ENCODE measurements around the gene GGCX. TPM values are rescaled to one million over a fixed set of nuclear protein-coding genes. Genes with fewer than 3 reads are reported as not detected.

Gene GGCX
- total and polyA plus RNA-seq, 9 of the 15 experiments (the other 6 are each of a cell fraction or from before 2014, with no cell fraction given): 14.4 to 47.1 (median 28.1) TPM

DNA sequence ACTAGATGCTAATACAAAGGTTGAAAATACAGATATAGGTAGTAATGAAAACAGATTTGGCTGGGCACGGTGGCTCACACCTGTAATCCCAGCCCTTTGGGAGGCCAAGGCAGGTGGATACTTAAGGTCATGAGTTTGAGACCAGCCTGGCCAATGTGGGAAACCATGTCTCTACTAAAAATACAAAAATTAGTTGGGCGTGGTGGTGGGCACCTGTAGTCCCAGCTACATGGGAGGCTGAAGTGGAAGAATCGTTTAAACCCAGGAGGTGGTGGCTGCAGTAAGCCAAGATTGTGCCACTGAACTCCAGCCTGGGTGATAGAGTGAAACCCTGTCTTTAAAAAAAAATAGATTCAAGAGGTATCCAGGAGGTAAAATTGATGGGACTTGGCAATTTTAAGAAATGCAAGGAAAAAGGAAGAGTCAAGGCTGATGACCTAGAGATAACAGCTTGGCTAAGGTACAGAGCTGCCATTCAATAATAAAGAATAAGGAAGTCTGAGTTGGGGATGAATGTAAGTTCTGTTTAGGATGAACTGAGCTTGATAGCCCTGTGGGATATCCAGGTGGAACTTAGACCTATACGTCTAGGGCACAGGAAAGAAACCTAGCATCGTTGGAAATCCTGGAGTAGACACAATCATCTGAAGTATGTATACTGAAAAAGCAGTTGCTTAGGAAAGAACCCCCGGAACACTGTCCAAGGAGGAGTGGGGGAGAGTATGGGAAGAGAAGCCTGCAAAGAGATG lies 13.3 kb downstream of the GGCX start:
- WGBS (ENCODE audit: insufficient coverage, low coverage, missing lambda C conversion rate): 59% methylated on average over 6 of the region's 6 CpGs
- POLR2A ChIA-PET: interaction anchor here (0.6 to 24.3 kb wide), 22 partner anchors 3 to 221 kb away, joined by 3 to 1576 read pairs (median 5); partner anchors contain the start of genes CAPG, ELMOD3, GGCX and MAT2A
- no peaks in the 10 kb centered on the region for H3K27me3 ChIP-seq (ENCODE audit: control insufficient read depth in 2 of 2, insufficient read depth in 2 of 2, low read length in 2 of 2)
- H3K4me2 ChIP-seq (ENCODE audit: insufficient read depth, low read length): no peak overlapping the region
- no peak overlapping the region for H3K9ac ChIP-seq (ENCODE audit: insufficient read depth in 1 of 2, low read depth in 2 of 2, low read length in 2 of 2)
- DNase-seq (ENCODE audit: extremely low read depth in 1 of 4, low spot score in 3 of 4) (no peak), ATAC-seq (no peak), FAIRE-seq (no peak)
- H3K79me2 ChIP-seq (ENCODE audit: control insufficient read depth, insufficient read depth, low read length): peaks cover 4% of the 10 kb centered on the region
- H3K4me1 ChIP-seq (replicated peaks in 1 of 2; ENCODE audit: control insufficient read depth in 2 of 2, insufficient read depth in 2 of 2, low read length in 2 of 2): peaks cover 0 to under 1% of the 10 kb centered on the region in 2 experiments; a peak in 2 of 5 replicates
- no peaks in the 10 kb centered on the region for H3K9me3 ChIP-seq (replicated peaks; ENCODE audit: control insufficient read depth, insufficient read depth, low read depth, low read length)
- BruUV-seq (replicated peaks): no TSS peak
- no peak overlapping the region for H3K4me3 ChIP-seq
- H4K20me1 ChIP-seq (replicated peaks; ENCODE audit: control insufficient read depth, insufficient read depth, low read length): peaks cover 6% of the 10 kb centered on the region
- in situ Hi-C loops (cut with MboI): no loop called here
- CTCF ChIA-PET (ENCODE audit: low intra/inter-chr PET ratio): no interaction called here
- H2AFZ ChIP-seq (ENCODE audit: low read depth, low read length): no peak overlapping the region
- H3K27ac ChIP-seq (ENCODE audit: extremely low read depth, low read depth, low read length): no peak overlapping the region
- intact Hi-C loops (cut with micrococcal nuclease): no loop called here
- TF ChIP-seq MXI1 (IDR thresholded peaks at IDR 0.05; ENCODE audit: low read depth, low read length) (0 out of 2 replicates have a peak, but pooled peaks have one; percentile 21), CHD2 (IDR thresholded peaks at IDR 0.05; ENCODE audit: low read depth, low read length) (0 out of 2 replicates have a peak, but pooled peaks have one; percentile 7), PTTG1 (tag; IDR thresholded peaks at IDR 0.05; ENCODE audit: low read depth) (no peak), ELF2 (CRISPR knock-in tag; IDR thresholded peaks at IDR 0.05) (0 out of 2 replicates have a peak, but pooled peaks have one; percentile 29), CBX1 (IDR thresholded peaks at IDR 0.05; ENCODE audit: low read depth) (no peak)
- TF ChIP-seq, protein P1, sequence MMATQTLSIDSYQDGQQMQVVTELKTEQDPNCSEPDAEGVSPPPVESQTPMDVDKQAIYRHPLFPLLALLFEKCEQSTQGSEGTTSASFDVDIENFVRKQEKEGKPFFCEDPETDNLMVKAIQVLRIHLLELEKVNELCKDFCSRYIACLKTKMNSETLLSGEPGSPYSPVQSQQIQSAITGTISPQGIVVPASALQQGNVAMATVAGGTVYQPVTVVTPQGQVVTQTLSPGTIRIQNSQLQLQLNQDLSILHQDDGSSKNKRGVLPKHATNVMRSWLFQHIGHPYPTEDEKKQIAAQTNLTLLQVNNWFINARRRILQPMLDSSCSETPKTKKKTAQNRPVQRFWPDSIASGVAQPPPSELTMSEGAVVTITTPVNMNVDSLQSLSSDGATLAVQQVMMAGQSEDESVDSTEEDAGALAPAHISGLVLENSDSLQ (IDR thresholded peaks at IDR 0.05): peak; percentile 52; the same call in 1 of the 2 replicates
- H3K9me1 ChIP-seq (ENCODE audit: control insufficient read depth, insufficient read depth, low read length): no peaks in the 10 kb centered on the region
- peaks cover 72% of the 10 kb centered on the region for H3K36me3 ChIP-seq (ENCODE audit: control insufficient read depth, insufficient read depth, low read length)

All from K562 (cell line).